GM12878 (cell line): ENCODE measurements around the gene REEP3.

Experiments used
- CHD2 ChIP-seq: IDR thresholded peaks from 2 replicates; pipeline ENCODE4 v1.6.1; 2011; ENCODE audit warnings: low read depth, low read length, improper control_type of control experiment, borderline replicate concordance
- EZH2 ChIP-seq: IDR thresholded peaks from 2 replicates; pipeline ENCODE4 v1.6.1; 2012; ENCODE audit warnings: low read depth, mild to moderate bottlenecking, control low read depth, inconsistent platforms, low read length, borderline replicate concordance; ENCODE audit not compliant: control insufficient read depth
- JUNB ChIP-seq: IDR thresholded peaks from 2 replicates; pipeline ENCODE4 v1.6.1; 2016; ENCODE audit warnings: antibody characterized with exemption, mild to moderate bottlenecking
- NFYB ChIP-seq: IDR thresholded peaks from 2 replicates; pipeline ENCODE4 v1.6.1; 2011; ENCODE audit warnings: low read depth, mild to moderate bottlenecking, low read length, improper control_type of control experiment, moderate library complexity; ENCODE audit not compliant: insufficient read depth
- POLR2A ChIP-seq: IDR thresholded peaks from 2 replicates; pipeline ENCODE4 v1.6.1; 2011; ENCODE audit warnings: low read depth, mild to moderate bottlenecking, low read length
- POLR2AphosphoS5 ChIP-seq: IDR thresholded peaks from 2 replicates; pipeline ENCODE4 v1.6.1; 2011; ENCODE audit warnings: mild to moderate bottlenecking, low read length, inconsistent platforms
- POU2F2 ChIP-seq: IDR thresholded peaks from 3 replicates; pipeline ENCODE4 v1.6.1; 2011; ENCODE audit warnings: low read depth, mild to moderate bottlenecking, low read length, borderline replicate concordance
- SMARCA5 ChIP-seq: fragments of 450-650 bp; IDR thresholded peaks from 2 replicates; pipeline ENCODE4 v1.6.1; 2017; ENCODE audit warnings: mild to moderate bottlenecking
- SP1 ChIP-seq: IDR thresholded peaks from one replicate; pipeline ENCODE4 v1.6.1; 2011; ENCODE audit warnings: low read depth, low read length
- TAF1 ChIP-seq: IDR thresholded peaks from 2 replicates; pipeline ENCODE4 v1.6.1; 2011; ENCODE audit warnings: mild to moderate bottlenecking, low read depth, low read length, borderline replicate concordance
- ZNF274 ChIP-seq: IDR thresholded peaks from one replicate; pipeline ENCODE4 v1.8.0; 2011; ENCODE audit not compliant: insufficient read length, insufficient read depth
- ZSCAN29 ChIP-seq: fragments of 450-650 bp; IDR thresholded peaks from 2 replicates; pipeline ENCODE4 v1.6.1; 2017; ENCODE audit warnings: mild to moderate bottlenecking, moderate library complexity
- TF ChIP-seq, protein P1 (sequence below), 3 experiments: IDR thresholded peaks in 2 of 3; conservative IDR thresholded peaks in 1 of 3; 2 replicates each; pipeline ENCODE4 v1.5.1; 2011; ENCODE audit warnings: low read depth in 3 of 3, low read length in 3 of 3, mild to moderate bottlenecking in 3 of 3, control low read depth in 2 of 3, moderate library complexity in 2 of 3, inconsistent platforms in 1 of 3, mixed read lengths in 1 of 3; ENCODE audit not compliant: control insufficient read depth in 2 of 3, insufficient read depth in 1 of 3; ENCODE audit errors: extremely low read depth in 1 of 3
- TF ChIP-seq, protein P2 (sequence below): fragments of 450-650 bp; formaldehyde crosslinking; IDR thresholded peaks from 2 replicates; pipeline ENCODE4 v1.5.0; 2022; ENCODE audit warnings: mild to moderate bottlenecking, missing genetic modification characterization

DNA sequence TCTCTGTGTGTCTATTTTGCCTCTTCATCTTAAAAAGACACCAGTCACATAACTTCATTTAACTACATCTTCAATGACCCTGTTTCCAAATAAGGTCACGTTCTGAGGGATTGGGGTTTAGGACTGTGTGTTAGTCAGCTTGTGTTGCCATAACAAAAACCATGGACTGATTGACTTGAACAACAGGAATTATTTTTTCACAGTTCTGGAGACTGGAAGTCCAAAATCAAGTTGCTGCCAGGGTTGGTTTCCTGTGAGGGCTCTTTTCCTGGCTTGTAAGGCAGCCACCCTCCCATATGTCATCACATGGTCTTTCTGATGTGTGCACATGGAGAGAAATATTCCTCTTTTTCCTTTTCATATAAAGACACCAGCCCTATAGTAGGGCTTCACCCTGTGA is 55.3 kb downstream of the REEP3 start:
- TF ChIP-seq JUNB = no peak
- TF ChIP-seq CHD2 = no peak
- TF ChIP-seq, protein P1, sequence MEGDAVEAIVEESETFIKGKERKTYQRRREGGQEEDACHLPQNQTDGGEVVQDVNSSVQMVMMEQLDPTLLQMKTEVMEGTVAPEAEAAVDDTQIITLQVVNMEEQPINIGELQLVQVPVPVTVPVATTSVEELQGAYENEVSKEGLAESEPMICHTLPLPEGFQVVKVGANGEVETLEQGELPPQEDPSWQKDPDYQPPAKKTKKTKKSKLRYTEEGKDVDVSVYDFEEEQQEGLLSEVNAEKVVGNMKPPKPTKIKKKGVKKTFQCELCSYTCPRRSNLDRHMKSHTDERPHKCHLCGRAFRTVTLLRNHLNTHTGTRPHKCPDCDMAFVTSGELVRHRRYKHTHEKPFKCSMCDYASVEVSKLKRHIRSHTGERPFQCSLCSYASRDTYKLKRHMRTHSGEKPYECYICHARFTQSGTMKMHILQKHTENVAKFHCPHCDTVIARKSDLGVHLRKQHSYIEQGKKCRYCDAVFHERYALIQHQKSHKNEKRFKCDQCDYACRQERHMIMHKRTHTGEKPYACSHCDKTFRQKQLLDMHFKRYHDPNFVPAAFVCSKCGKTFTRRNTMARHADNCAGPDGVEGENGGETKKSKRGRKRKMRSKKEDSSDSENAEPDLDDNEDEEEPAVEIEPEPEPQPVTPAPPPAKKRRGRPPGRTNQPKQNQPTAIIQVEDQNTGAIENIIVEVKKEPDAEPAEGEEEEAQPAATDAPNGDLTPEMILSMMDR (IDR thresholded peaks at IDR 0.05 in 2 of 3, conservative IDR thresholded peaks at IDR 0.05 in 1 of 3; ENCODE audit: control insufficient read depth in 2 of 3, extremely low read depth in 1 of 3, insufficient read depth in 1 of 3, low read depth in 3 of 3, low read length in 3 of 3) = no peak
- TF ChIP-seq EZH2 = no peak
- no peak for TF ChIP-seq NFYB
- TF ChIP-seq POU2F2 = no peak
- TF ChIP-seq ZSCAN29 = no peak
- no peak for TF ChIP-seq SMARCA5
- no peak for TF ChIP-seq ZNF274
- no peak for TF ChIP-seq POLR2A
- no peak for TF ChIP-seq TAF1
- TF ChIP-seq SP1 = no peak
- TF ChIP-seq POLR2AphosphoS5 = no peak
- TF ChIP-seq, protein P2, sequence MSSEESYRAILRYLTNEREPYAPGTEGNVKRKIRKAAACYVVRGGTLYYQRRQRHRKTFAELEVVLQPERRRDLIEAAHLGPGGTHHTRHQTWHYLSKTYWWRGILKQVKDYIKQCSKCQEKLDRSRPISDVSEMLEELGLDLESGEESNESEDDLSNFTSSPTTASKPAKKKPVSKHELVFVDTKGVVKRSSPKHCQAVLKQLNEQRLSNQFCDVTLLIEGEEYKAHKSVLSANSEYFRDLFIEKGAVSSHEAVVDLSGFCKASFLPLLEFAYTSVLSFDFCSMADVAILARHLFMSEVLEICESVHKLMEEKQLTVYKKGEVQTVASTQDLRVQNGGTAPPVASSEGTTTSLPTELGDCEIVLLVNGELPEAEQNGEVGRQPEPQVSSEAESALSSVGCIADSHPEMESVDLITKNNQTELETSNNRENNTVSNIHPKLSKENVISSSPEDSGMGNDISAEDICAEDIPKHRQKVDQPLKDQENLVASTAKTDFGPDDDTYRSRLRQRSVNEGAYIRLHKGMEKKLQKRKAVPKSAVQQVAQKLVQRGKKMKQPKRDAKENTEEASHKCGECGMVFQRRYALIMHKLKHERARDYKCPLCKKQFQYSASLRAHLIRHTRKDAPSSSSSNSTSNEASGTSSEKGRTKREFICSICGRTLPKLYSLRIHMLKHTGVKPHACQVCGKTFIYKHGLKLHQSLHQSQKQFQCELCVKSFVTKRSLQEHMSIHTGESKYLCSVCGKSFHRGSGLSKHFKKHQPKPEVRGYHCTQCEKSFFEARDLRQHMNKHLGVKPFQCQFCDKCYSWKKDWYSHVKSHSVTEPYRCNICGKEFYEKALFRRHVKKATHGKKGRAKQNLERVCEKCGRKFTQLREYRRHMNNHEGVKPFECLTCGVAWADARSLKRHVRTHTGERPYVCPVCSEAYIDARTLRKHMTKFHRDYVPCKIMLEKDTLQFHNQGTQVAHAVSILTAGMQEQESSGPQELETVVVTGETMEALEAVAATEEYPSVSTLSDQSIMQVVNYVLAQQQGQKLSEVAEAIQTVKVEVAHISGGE (CRISPR knock-in tag) = no peak
